B cell (primary cell): ENCODE results near the gene KIAA1328. TPM values are rescaled to one million over a fixed set of nuclear protein-coding genes. Genes with fewer than 3 reads are reported as not detected.

Source experiments
- ATAC-seq: fragments of 200-7000 bp; cut with Tn5 transposase; one replicate; pipeline ENCODE4 v1.10.0; 2021; ENCODE audit warnings: low read depth, mild to moderate bottlenecking, moderate number of reproducible peaks, moderate library complexity
- CTCF ChIA-PET: fragments of 350-600 bp; sonication (Branson Sonifier 250); formaldehyde crosslinking; loops from one replicate; lab custom pipeline; 2021; ENCODE audit warnings: antibody characterized with exemption, inconsistent platforms; lab: Charles Lee
- POLR2A ChIA-PET: fragments of 350-600 bp; sonication (Branson Sonifier 250); formaldehyde crosslinking; loops from one replicate; lab custom pipeline; 2021; ENCODE audit warnings: antibody characterized with exemption; lab: Charles Lee
- DNase-seq: peaks from one replicate; pipeline ENCODE4 v3.0.0; 2013
- H2AFZ ChIP-seq: 2 replicates; pipeline ENCODE4 v1.6.1; 2012; ENCODE audit warnings: mild to moderate bottlenecking, low read depth, low read length; ENCODE audit not compliant: insufficient read depth, poor library complexity, severe bottlenecking
- H3K27ac ChIP-seq, 2 donors: 1 replicate in 1 of 2; 2 replicates in 1 of 2; pipeline ENCODE4 v1.5.1; 2012 to 2013; ENCODE audit warnings: low read length in 2 of 2, mild to moderate bottlenecking in 2 of 2, moderate library complexity in 1 of 2
- H3K27me3 ChIP-seq, 4 experiments: fragments of 200-600 bp in 1 of 4; sonication (generic) in 1 of 4; replicated peaks in 1 of 4; 1 replicate in 2 of 4; 2 replicates in 2 of 4; pipeline versions ENCODE4 v1.6.1 to v1.7.0; 2013 to 2016; ENCODE audit warnings: low read length in 3 of 4, mild to moderate bottlenecking in 2 of 4, mixed read lengths in 1 of 4, moderate library complexity in 1 of 4; ENCODE audit not compliant: insufficient read depth in 4 of 4, control insufficient read depth in 3 of 4; ENCODE audit errors: control extremely low read depth in 1 of 4
- H3K36me3 ChIP-seq, 2 experiments: replicated peaks in 1 of 2; 1 replicate in 1 of 2; 2 replicates in 1 of 2; pipeline versions ENCODE4 v1.6.1 to v1.7.1; 2013; ENCODE audit warnings: low read length in 1 of 2; ENCODE audit not compliant: insufficient read depth in 2 of 2, control insufficient read depth in 1 of 2; ENCODE audit errors: control extremely low read depth in 1 of 2, extremely low read depth in 1 of 2
- H3K4me1 ChIP-seq, 2 donors: fragments of 200-600 bp in 1 of 2; sonication (generic) in 1 of 2; 1 replicate in 1 of 2; 2 replicates in 1 of 2; pipeline versions ENCODE4 v1.5.1 to v1.6.1; 2013 to 2017; ENCODE audit warnings: low read length in 2 of 2; ENCODE audit not compliant: control insufficient read depth in 2 of 2, insufficient read depth in 2 of 2
- H3K4me2 ChIP-seq: replicated peaks from 2 replicates; pipeline ENCODE3; 2012; ENCODE audit warnings: mild to moderate bottlenecking, low read depth, low read length; ENCODE audit not compliant: poor library complexity, severe bottlenecking
- H3K4me3 ChIP-seq, 5 experiments: fragments of 200-600 bp in 1 of 5; sonication (generic) in 1 of 5; 1 replicate in 3 of 5; 2 replicates in 2 of 5; pipeline versions ENCODE4 v1.5.1 to v1.7.0; 2011 to 2016; ENCODE audit warnings: low read length in 4 of 5, mild to moderate bottlenecking in 4 of 5, low read depth in 2 of 5, control low read depth in 1 of 5, moderate library complexity in 1 of 5; ENCODE audit not compliant: insufficient read depth in 1 of 5; ENCODE audit errors: control extremely low read depth in 1 of 5, extremely low read depth in 1 of 5
- H3K79me2 ChIP-seq: fragments of 200-600 bp; sonication (generic); one replicate; pipeline ENCODE4 v1.6.0; 2016; ENCODE audit warnings: low read length; ENCODE audit not compliant: control insufficient read depth, insufficient read depth
- H3K9ac ChIP-seq: fragments of 200-600 bp; sonication (generic); 2 replicates; pipeline ENCODE4 v1.6.1; 2017; ENCODE audit warnings: mild to moderate bottlenecking, low read length, moderate library complexity
- H3K9me3 ChIP-seq, 3 donors: one replicate each; pipeline versions ENCODE4 v1.6.1 to v1.7.1; 2013; ENCODE audit warnings: low read length in 2 of 3; ENCODE audit not compliant: control insufficient read depth in 2 of 3, insufficient read depth in 1 of 3; ENCODE audit errors: control extremely low read depth in 1 of 3
- H4K20me1 ChIP-seq: 2 replicates; pipeline ENCODE4 v1.6.0; 2012; ENCODE audit warnings: mild to moderate bottlenecking, low read length; ENCODE audit not compliant: insufficient read depth, control insufficient read depth, poor library complexity, severe bottlenecking
- H3K27ac Mint-ChIP-seq: one replicate; pipeline ENCODE4 v1.8.0; 2021; ENCODE audit warnings: mixed read lengths
- H3K27me3 Mint-ChIP-seq: one replicate; pipeline ENCODE4 v1.8.0; 2021; ENCODE audit warnings: mixed read lengths
- H3K4me1 Mint-ChIP-seq: one replicate; pipeline ENCODE4 v1.8.0; 2021; ENCODE audit warnings: mixed read lengths
- H3K4me3 Mint-ChIP-seq: one replicate; pipeline ENCODE4 v1.8.0; 2021; ENCODE audit warnings: mixed read lengths
- H3K9me3 Mint-ChIP-seq: one replicate; pipeline ENCODE4 v1.8.0; 2022; ENCODE audit warnings: mixed read lengths; ENCODE audit not compliant: insufficient read depth
- CTCF ChIP-seq: fragments of 200-600 bp; IDR thresholded peaks from one replicate; pipeline ENCODE4 v1.8.0; 2022; ENCODE audit warnings: antibody characterized with exemption, mild to moderate bottlenecking
- EZH2 ChIP-seq: IDR thresholded peaks from 2 replicates; pipeline ENCODE4 v1.6.1; 2012; ENCODE audit warnings: borderline replicate concordance, low read depth, mild to moderate bottlenecking, moderate library complexity, low read length; ENCODE audit not compliant: insufficient read depth, poor library complexity, severe bottlenecking
- WGBS: methylation state at CpG from one replicate; pipeline ENCODE4 v1.1.5; 2013; ENCODE audit warnings: missing lambda C conversion rate; ENCODE audit not compliant: insufficient coverage; 5-methylcytosine and 5-hydroxymethylcytosine counted together
- intact Hi-C: fragments of 100-400 bp; cut with micrococcal nuclease; formaldehyde crosslinking; loops from one replicate; pipeline ENCODE4 v1.10.0; 2022
- polyA plus RNA-seq: library from polyadenylated mRNA; depleted of rRNA; stranded (reverse); fragments of >200 nt; gene quantifications from 2 replicates; pipeline ENCODE4 v1.2.3, GENCODE V29; 2012
- total RNA-seq, 2 donors: library from RNA; stranded (reverse); fragments of 120-200 nt in 1 of 2; gene quantifications; 1 replicate in 1 of 2; 2 replicates in 1 of 2; pipeline versions ENCODE4 v1.2.3 to v1.2.4, GENCODE V29; 2013 to 2022

KIAA1328 gene
- total and polyA plus RNA-seq, 2 donors (not counting 1 experiment from before 2014, with no cell fraction given) = 9.1 to 22.1 TPM

GRCh38 chr18:37182340-37183135, 353.6 kb downstream of the KIAA1328 start:
- H3K9me3 Mint-ChIP-seq = no peaks in the 10 kb centered on the region
- no peak overlapping the region for H3K27ac Mint-ChIP-seq

More at GRCh38 chr18:37182340-37183135, 353.6 kb downstream of the KIAA1328 start:
- Histone ChIP-seq H3K4me2 (no peak overlapping the region), H3K9ac (no peak overlapping the region), H3K9me3 (no peaks in the 10 kb centered on the region), H3K27me3 (no peaks in the 10 kb centered on the region), H3K4me3 (no peak overlapping the region), H3K27ac (no peak overlapping the region), H4K20me1 (no peaks in the 10 kb centered on the region), H2AFZ (no peak overlapping the region), H3K79me2 (no peaks in the 10 kb centered on the region), H3K4me1 (no peaks in the 10 kb centered on the region), H3K36me3 (no peaks in the 10 kb centered on the region)
- TF ChIP-seq EZH2 (no peak), CTCF (no peak)
- POLR2A ChIA-PET = no interaction called here
- DNase-seq = no peak
- no peak overlapping the region for H3K4me3 Mint-ChIP-seq
- CTCF ChIA-PET = interaction anchor here (1.1 kb wide), 1 partner anchor 9 kb away, joined by 3 read pairs; no protein-coding TSS in a partner anchor
- WGBS = no CpG with 5 or more reads among the region's 1 CpG
- H3K4me1 Mint-ChIP-seq = no peaks in the 10 kb centered on the region
- ATAC-seq = no peak
- intact Hi-C loops = no loop called here
- H3K27me3 Mint-ChIP-seq = no peaks in the 10 kb centered on the region
